A673 (cell line): ENCODE results near the gene DIAPH1. TPM values are rescaled to one million over a fixed set of nuclear protein-coding genes. Genes with fewer than 3 reads are reported as not detected.

ENCODE experiments used
- BruUV-seq: library from RNA; stranded (reverse); fragments of 400-500 nt; replicated peaks from 2 replicates; lab custom pipeline; 2021; lab: Mats Ljungman, UMichigan
- CTCF ChIA-PET: fragments of 300-600 bp; sonication (Branson Sonifier 250); formaldehyde crosslinking; loops from one replicate; lab custom pipeline; 2022; ENCODE audit warnings: antibody characterized with exemption; lab: Charles Lee
- POLR2A ChIA-PET: fragments of 300-600 bp; sonication (Branson Sonifier 250); formaldehyde crosslinking; loops from one replicate; lab custom pipeline; 2022; ENCODE audit warnings: antibody characterized with exemption; ENCODE audit not compliant: low non-redundant PET; lab: Charles Lee
- DNase-seq: peaks from one replicate; pipeline ENCODE4 v3.0.0-alpha.2; 2015; ENCODE audit warnings: low spot score
- H3K27ac ChIP-seq: fragments of 200-600 bp; sonication (generic); 2 replicates; pipeline ENCODE4 v1.5.1; 2016; ENCODE audit warnings: mixed run types, low read depth, mild to moderate bottlenecking, mixed read lengths, antibody characterized with exemption, low read length; ENCODE audit not compliant: poor library complexity, severe bottlenecking
- H3K27me3 ChIP-seq: fragments of 200-600 bp; sonication (generic); replicated peaks from 2 replicates; pipeline ENCODE4 v1.6.1; 2017; ENCODE audit warnings: mixed run types, low read depth, mild to moderate bottlenecking, mixed read lengths, antibody characterized with exemption, low read length; ENCODE audit not compliant: insufficient read depth, poor library complexity
- H3K36me3 ChIP-seq: fragments of 200-600 bp; sonication (generic); 2 replicates; pipeline ENCODE4 v1.6.1; 2016; ENCODE audit warnings: mixed run types, mild to moderate bottlenecking, mixed read lengths, antibody characterized with exemption, low read length; ENCODE audit not compliant: insufficient read depth, poor library complexity, severe bottlenecking
- H3K4me1 ChIP-seq: fragments of 200-600 bp; sonication (generic); 2 replicates; pipeline ENCODE4 v1.6.1; 2017; ENCODE audit warnings: mixed run types, mild to moderate bottlenecking, mixed read lengths, antibody characterized with exemption, low read length; ENCODE audit not compliant: insufficient read depth, poor library complexity, severe bottlenecking
- H3K4me3 ChIP-seq: fragments of 200-600 bp; sonication (generic); 2 replicates; pipeline ENCODE4 v1.5.1; 2016; ENCODE audit warnings: low read depth, mixed run types, mild to moderate bottlenecking, mixed read lengths, low read length; ENCODE audit not compliant: poor library complexity, severe bottlenecking
- H3K9me3 ChIP-seq: fragments of 200-600 bp; sonication (generic); 2 replicates; pipeline ENCODE4 v1.6.1; 2016; ENCODE audit warnings: mixed run types, low read depth, mild to moderate bottlenecking, mixed read lengths, antibody characterized with exemption, low read length; ENCODE audit not compliant: poor library complexity, severe bottlenecking
- CTCF ChIP-seq: fragments of 300-800, 200-600 bp; sonication (generic); conservative IDR thresholded peaks from 2 replicates; pipeline ENCODE4 v1.5.1; 2017; ENCODE audit warnings: low read depth, mild to moderate bottlenecking, antibody characterized with exemption, low read length, moderate library complexity, mixed read lengths
- EZH2 ChIP-seq: fragments of 200-600 bp; sonication (generic); IDR thresholded peaks from 2 replicates; pipeline ENCODE4 v1.6.1; 2017; ENCODE audit warnings: borderline replicate concordance, low read depth, mild to moderate bottlenecking, mixed read lengths, antibody characterized with exemption, low read length; ENCODE audit not compliant: poor library complexity, severe bottlenecking
- intact Hi-C: fragments of 100-400 bp; cut with micrococcal nuclease; formaldehyde crosslinking; loops from one replicate; pipeline ENCODE4 v1.10.0; 2022; ENCODE audit not compliant: unreplicated experiment
- total RNA-seq: library from RNA; stranded (reverse); gene quantifications from 2 replicates; pipeline ENCODE4 v1.2.3, GENCODE V29; 2021

DIAPH1 gene
- total RNA-seq, 1 experiment from 2014 or later = 109 TPM

GRCh38 chr5:141504216-141504615 is 114.6 kb downstream of the DIAPH1 start:
- Histone ChIP-seq H3K4me3 (no peak overlapping the region), H3K27ac (peak overlapping the region; percentile 23), H3K36me3 (peaks cover 21% of the 10 kb centered on the region), H3K9me3 (no peaks in the 10 kb centered on the region), H3K4me1 (peaks cover 27% of the 10 kb centered on the region), H3K27me3 (no peaks in the 10 kb centered on the region)
- no peak for DNase-seq
- no TSS peak for BruUV-seq
- TF ChIP-seq EZH2 (no peak), CTCF (no peak)
- intact Hi-C loops = no loop called here
- POLR2A ChIA-PET = no interaction called here
- CTCF ChIA-PET = no interaction called here

- Histone ChIP-seq H3K27ac (peak overlapping the region; percentile 12), H3K4me1 (peaks cover 22% of the 10 kb centered on the region), H3K36me3 (peaks cover 21% of the 10 kb centered on the region), H3K9me3 (no peaks in the 10 kb centered on the region), H3K4me3 (no peak overlapping the region), H3K27me3 (no peaks in the 10 kb centered on the region)
- BruUV-seq = no TSS peak
- intact Hi-C loops = no loop called here
- CTCF ChIA-PET = no interaction called here
- TF ChIP-seq EZH2 (no peak), CTCF (no peak)
- DNase-seq = no peak
- POLR2A ChIA-PET = no interaction called here
Observed at GRCh38 chr5:141503681-141504080, 115.1 kb downstream of the DIAPH1 start.

- ChIA-PET POLR2A (no interaction called here), CTCF (no interaction called here)
- H3K36me3 ChIP-seq = peaks cover 16% of the 10 kb centered on the region
- BruUV-seq = no TSS peak
- no peak overlapping the region for H3K27ac ChIP-seq
- intact Hi-C loops = no loop called here
- no peak for DNase-seq
- peaks cover 14% of the 10 kb centered on the region for H3K4me1 ChIP-seq
- no peaks in the 10 kb centered on the region for H3K27me3 ChIP-seq
- no peaks in the 10 kb centered on the region for H3K9me3 ChIP-seq
- H3K4me3 ChIP-seq = no peak overlapping the region
- no peak for TF ChIP-seq EZH2
- no peak for TF ChIP-seq CTCF
Observed at GRCh38 chr5:141501761-141502160, 117.0 kb downstream of the DIAPH1 start.
